ENCODE measurements around the gene STRA6. TPM values are rescaled to one million over a fixed set of nuclear protein-coding genes. Genes with fewer than 3 reads are reported as not detected.

The STRA6 gene
- total and polyA plus RNA-seq, 2 of the 8 experiments (the other 6 are each of a cell fraction or from before 2014, with no cell fraction given): 9.3 to 14.5 TPM

DNA sequence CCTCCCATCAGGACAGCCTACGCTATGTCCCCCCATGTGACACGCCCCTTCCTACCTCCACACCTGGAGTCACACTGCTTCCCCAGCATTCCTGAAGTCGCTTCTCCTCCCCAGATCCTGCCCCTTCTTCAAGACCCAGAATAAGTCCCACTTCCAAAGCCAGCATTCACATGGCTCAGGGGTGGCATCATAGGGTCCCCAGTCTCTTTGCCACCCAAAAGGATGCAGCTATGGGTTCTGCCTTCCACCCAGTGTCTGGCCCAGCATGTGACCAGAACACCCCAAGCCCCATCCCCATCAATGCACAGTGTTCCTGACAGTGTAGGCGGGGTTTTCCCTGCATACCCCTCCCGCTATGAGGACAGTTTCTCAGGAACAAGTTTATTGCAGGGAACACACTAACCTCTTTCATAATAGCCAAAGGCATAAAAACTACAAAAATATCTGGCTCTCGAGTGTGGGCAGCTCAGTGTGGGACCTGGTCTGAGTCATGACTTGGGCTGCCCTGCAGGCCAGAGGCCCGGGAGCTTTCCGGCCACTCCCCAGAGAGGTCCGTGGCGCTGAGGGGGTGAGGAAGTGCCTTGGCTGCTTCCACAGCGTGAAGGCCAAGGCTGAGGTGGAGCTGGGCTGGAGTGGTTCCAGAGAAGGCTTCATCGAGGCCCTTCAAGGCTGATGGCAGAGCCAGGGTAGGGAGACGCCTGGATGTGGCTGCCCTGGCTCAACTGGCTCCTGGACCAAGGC, 23.3 kb downstream of the STRA6 start (continued):
- TF ChIP-seq PHF8 (conservative IDR thresholded peaks at IDR 0.05; ENCODE audit: low read depth, low read length) (no peak), POLR2AphosphoS5 (IDR thresholded peaks at IDR 0.05; ENCODE audit: low read depth, low read length) (no peak), RNF2 (IDR thresholded peaks at IDR 0.05; ENCODE audit: borderline replicate concordance, low read depth, low read length, missing control alignments, poor library complexity, severe bottlenecking) (no peak), CHD2 (IDR thresholded peaks at IDR 0.05; ENCODE audit: low read length) (no peak), SAP30 (IDR thresholded peaks at IDR 0.05; ENCODE audit: insufficient read depth, insufficient replicate concordance, low read length) (no peak), ZNF274 (IDR thresholded peaks at IDR 0.05; ENCODE audit: borderline replicate concordance, extremely low read depth, low read length) (no peak), CHD1 (IDR thresholded peaks at IDR 0.05; ENCODE audit: low read depth, low read length) (no peak), KDM4A (IDR thresholded peaks at IDR 0.05; ENCODE audit: low read depth, low read length, severe bottlenecking) (no peak), BRCA1 (IDR thresholded peaks at IDR 0.05; ENCODE audit: low read depth, low read length) (no peak)

Measured in H1 (cell line).